ENCODE data around the gene PKP3.
"Not testable (repeated sequence)": the region's sequence is repeated elsewhere in the genome, so short reads cannot be mapped to it uniquely, and the experiment has no call there.

Gene PKP3

DNA sequence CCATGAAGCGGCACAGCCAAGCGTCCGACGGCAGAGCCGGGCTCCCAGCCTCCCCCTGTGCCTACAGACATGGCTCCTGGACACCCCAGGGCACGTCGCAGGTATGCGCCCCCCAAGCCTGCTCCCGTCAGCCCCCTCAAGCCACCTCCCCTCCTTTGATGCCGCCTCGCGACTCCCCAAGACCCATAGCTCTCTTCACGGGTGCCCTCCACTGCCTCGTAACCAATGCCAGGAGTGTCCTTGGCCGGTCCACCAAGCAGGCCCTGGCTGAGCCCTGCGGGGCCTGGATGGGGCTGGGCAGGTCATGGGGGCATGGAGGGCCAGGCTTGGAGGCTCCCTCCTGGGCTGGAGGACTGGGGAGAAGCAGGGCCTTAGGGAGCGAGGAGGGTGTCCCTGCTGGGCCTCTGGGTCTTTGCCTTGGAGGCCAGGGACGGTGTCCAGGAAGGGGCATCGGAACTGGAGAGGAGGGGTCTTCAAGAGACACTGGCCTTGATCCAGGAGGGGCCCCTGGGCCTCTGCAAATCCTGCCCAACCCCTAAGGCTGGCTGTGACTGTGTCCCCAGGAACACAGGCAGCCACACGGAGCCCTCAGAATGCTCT, 38.6 kb downstream of the PKP3 start:
- no peak for DNase-seq

DNA sequence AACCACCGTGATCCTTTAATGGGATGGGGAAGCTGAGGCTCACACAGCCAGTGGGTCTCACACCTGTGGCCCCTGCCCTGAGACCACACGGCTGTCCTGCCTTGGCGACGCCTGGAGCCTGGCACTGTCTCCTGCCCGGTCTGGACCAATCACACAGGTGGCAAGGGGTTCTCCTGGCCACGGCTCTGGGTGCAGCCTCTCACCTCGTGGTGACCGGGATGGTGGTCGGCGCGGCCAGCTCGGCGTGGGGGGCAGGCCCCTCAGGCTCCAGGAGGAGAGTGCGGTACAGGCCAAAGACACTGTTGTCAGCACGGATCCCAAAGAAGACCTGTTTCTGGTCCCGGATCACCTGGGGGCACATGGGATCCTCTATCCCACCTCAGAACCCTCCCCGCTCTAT, 39.1 kb downstream of the PKP3 start:
- no peak for DNase-seq

DNA sequence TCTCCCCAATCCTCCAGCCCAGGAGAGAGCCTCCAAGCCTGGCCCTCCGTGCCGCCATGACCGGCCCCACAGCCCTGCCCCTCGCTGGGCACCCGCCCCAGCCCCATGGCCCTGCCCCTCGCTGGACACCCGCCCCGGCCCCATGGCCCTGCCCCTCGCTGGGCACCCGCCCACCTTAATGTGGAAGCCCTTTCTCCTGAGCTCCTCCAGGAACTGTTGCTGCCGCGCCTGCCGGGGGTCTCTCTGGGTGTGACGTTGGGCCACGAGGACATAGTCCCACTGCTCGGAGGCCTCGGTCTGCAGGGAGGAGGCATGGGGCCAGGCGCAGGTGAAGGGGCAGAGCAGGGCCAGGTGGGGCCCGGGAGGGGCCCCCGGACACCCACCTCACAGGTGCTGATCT, 39.6 kb downstream of the PKP3 start:
- DNase-seq: no peak

DNA sequence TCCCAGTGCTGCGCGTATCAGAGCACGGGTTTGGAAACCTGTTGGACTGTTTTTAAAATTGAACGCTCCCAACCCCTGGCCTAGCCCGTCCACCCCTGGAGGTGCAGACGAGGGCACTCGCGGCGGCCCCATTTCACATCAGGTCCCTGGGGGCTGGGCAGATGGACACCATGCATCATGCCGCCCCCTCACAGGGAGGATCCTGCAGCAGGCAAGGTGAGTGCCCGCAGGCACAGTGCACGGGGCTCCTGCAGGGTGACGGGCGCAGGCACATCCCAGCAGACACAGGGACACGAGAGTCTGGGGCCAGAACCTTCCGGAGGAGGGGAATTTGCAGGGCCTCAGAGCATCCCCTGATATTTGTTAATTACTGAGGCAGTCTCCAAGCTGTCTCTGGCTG, 40.5 kb downstream of the PKP3 start:
- DNase-seq: no peak

DNA sequence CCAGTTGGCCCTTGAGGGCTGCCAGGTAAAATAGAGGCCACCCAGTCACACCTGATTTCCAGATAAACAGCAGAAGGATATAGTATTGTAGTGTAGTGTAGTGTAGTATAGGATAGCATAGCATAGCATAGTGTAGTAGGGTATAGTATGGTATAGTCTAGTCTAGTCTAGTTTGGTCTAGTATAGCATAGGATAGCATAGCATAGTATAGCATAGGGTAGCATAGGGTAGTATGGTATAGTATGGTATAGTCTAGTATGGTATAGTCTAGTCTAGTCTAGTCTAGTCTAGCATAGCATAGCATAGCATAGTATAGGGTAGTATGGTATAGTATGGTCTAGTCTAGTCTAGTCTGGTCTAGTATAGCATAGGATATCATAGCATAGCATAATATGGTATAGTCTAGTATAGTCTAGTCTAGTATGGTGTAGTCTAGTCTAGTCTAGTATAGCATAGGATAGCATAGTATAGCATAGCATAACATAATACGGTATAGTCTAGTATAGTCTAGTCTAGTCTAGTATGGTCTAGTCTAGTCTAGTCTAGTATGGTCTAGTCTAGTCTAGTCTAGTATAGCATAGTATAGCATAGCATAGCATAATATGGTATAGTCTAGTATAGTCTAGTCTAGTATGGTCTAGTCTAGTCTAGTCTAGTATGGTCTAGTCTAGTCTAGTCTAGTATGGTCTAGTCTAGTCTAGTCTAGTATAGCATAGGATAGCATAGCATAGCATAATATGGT, 41.2 kb downstream of the PKP3 start:
- not testable (repeated sequence) for DNase-seq

DNA sequence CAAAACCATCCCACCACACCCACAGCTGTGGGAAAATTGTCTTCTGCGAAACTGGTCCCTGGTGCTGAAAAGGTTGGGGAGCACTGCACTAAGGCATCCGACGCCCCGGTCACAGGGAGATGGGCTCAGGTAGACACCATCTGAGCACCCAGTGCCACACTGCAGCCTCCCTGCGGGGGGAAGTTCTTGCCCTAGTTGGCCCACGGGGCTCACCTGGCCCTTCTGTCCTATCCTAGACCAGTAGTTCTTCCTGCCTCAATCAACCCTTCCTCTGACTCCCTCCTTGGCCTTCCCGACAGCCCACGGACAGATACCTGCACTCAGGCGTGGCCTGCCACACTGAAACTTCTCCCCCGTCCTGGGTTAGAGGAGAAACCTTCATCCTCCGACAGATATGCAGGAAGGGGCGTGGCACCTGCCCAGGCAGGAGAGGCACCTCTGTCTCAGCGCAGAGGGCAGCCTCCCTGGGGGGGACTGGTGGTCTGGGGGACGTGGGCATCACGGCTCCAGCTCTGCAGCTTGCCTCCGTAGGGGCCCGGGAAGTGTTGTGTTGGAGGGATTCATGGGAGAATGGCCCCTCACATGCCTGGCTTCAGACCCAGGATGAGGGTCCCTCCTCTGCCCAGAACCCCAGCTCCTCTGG, 43.3 kb downstream of the PKP3 start:
- no peak for DNase-seq

DNA sequence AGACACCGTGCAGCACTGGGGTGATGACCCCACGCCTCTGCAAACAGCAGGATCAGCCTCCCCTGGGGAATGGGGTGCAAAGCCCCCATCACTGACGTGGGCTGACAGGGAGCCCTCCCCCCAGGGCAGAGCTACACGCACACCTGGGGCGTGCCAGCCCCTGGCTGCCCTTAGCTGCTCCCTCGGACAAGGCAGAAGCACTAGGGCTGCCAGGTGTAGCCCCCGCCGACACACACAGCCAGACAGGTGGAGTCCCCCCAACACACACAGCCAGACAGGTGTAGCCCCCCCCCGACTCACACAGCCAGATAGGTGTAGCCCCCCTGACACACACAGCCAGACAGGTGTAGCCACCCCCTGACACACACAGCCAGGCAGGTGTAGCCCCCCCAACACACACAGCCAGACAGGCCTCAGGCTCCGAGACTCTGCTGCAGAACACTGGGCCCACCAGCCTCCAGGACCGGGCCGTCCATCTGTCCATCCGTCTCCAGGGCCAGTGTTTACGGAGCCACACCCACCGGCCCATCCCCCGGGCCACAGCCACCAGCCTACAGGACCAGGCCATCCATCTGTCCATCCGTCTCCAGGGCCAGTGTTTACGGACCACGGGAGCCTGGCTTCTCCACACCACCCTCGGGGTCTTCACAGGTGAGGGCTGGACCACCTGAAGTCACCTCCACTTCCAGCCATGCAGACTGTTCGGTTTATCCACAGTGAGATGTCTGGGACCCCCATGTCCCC, 44.3 kb downstream of the PKP3 start:
- DNase-seq: no peak

DNA sequence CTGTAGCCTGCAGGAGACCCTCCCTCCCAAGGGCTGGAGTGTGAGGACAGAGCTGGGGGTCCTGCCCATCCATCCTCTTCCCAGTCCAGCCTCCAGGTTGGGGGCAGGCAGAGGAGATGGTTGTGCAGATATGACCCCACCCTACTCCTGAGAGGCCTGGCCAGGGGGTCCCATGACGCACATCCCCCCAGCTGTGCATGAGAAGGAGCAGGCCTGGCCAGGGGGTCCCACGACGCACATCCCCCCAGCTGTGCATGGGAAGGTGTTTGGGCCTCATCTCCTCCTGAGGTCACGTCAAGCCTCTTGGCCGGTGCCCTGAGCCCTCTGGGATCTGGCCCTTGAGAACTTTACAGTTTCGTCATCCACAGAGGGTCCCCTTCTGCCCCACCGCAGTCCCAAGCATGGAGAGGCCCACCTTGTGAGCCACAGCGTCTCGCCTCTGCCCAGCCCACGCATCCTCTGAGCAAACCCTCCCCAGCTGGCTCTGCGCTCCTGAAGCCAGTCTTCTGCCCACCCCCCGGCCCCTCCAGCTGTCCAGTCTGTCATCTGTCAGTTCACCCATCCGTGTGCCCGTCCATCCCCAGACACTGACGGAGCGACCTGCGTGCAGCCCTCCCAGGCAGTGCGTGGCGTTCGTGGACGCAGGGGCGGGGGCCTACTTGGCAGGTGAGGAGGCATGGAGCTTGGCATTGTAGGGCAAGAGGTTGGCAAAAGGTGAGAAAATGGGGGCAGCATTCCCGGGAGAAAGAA, 45.5 kb downstream of the PKP3 start:
- DNase-seq: no peak

DNA sequence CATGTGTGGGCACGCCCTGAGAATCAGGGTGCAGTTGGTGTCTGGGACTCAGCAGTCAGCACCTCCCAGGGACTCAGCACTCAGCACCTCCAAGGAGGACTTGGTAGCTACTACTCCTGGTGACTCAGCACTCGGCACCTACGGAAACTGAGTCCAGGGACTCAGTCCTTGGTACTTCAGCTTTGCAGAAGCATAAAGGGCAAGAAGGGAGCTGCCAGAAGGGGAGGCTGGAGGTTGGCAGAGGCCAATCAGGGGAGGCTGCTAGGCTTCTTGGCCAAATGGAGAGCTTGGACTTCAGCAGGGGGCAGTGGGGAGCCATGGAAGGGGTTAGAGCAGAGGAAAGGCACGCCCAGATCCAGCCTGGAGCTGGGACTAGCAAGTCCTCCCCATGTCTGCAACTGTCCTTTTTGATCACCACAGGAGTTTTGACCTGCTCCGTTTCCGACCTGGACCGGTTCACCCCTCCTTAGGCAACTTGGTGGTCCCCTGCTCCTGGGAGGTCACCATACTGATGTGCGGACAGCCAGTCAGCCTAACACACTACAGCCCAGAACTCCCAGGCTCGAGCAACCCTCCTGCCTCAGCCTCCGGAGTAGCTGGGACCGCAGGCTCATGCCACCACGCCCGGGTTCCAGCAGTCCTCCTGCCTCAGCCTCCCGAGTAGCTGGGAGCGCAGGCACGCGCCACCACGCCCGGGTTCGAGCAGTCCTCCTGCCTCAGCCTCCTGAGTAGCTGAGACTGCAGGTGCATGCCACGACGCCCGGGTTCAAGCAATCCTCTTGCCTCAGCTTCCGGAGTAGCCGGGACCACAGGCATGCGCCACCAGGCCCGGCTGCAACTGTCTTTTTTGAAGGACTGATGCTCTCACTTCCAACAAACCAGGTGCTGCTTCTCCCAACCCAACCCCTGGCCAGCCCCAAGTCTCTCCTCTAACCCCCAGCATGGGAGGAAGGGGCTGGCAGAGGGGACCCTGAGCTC, 46.3 kb downstream of the PKP3 start:
- no peak for DNase-seq

DNA sequence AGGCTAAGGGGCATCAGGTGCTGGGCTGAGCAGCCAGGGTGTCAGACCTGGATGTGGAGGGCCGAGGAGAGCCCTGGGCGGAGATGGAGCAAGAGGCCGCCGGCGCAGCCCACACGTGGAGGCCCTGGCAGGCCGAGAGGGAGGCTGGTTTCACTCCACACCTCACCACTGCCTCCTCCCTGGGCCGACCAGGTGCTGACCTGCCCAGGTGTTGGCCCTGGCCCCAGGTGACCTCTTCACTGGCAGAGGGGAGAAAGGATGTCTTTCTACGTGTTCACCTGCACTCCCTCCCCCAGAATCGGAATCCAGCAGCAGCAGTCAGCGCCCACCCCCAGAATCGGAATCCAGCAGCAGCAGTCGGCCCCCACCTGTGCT, 47.0 kb downstream of the PKP3 start:
- DNase-seq: no peak

DNA sequence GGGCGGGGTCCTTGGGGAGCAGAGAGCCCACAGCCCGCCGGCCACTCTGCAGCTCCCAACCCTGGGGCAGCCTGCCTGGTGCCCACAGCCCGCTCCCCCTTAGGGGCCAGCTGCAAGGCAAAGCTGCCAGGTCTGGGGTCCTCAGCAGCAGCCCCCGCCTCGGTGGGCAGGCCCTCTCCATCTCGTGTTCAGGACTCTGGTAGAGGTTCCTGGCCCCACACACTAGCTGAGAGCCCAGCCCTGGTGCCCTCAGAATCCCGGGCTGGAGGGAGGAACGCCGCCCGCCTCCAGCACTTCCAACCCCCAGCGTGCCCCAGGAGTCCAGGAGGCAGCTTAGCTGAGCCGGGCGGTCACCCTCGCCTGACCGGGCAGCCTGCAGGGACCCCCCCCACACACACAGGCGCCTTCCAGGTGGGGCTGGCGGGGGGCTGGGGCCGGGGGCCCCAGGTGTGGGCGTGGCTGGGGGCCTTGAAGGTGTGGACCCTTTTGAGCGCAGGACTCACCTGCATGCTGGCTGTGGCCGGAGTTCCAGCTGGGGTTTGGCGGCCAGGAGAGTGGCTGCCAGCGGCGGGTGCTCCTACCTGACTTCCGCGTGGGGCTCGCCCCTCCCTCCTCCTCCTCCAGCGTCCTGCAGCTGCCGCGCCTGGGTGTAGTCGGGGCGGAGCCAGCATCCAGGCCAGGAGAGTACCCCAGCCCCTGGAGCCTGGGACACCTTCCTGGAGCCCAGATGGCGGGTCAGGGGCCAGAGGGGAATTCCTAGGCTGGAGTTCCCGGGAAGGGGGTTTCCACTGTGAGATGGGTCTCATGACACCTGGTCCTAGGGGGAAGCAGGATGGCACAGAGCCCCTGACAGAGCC, 47.6 kb downstream of the PKP3 start, which contains the start of gene ANO9:
Gene ANO9, minus strand, starts transcription at position 594 of the 857 bp plus-strand sequence. Its CDS starts 85 bp downstream, at position 509.
- DNase-seq: no peak

DNA sequence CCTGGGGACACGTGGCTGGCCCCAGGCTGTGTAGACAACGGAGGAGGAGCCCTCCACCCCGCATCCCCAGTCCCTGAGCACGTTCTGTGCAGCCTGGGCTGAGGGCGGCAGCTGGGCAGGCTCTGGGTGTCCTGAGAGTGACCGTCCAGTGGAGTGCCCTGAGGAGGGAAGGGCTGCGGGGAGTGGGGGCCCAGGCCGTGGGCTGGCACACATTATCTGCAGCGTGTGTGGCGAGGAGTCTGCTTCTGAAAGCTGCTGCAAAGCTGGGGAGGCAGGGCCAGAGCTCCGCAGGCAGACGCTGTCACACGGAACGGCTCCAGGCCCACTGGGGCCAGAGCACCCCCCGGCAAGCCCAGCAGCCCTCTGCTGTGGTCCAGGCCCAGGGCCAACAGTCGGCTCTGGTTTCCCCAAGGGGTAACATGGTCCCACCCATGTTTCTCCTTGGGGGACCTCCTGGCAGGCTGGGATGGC, 48.6 kb downstream of the PKP3 start:
- no peak for DNase-seq

DNA sequence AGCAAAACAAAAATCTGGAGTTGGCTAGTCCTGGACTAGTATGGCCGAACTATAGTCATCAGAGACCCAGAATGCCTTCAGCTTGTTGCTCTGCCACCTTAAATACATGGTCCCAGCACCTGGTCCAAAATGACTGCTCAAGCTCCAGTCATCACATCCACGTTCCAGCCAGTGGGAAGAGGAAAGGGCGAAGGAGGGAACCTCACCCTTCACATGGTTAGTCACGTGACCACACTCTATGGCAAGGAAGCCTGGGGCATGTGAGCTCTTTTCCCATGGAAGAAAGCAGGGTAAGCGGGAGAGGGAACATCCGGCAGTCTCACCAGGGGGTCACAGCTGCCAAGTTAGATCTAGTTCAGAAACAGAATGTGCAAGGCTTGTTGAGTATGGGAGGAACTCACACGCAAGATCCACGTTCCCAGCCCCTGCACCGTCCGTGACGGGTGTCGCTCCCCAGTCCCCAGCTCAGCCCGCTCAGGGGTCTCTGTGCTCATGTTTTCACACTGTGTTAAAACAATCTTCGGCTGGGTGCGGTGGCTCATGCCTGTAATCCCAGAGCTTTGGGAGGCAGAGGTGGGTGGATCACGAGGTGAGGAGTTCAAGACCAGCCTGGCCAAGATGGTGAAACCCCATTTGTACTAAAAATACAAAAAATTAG, 49.7 kb downstream of the PKP3 start:
- no peak for DNase-seq

DNA sequence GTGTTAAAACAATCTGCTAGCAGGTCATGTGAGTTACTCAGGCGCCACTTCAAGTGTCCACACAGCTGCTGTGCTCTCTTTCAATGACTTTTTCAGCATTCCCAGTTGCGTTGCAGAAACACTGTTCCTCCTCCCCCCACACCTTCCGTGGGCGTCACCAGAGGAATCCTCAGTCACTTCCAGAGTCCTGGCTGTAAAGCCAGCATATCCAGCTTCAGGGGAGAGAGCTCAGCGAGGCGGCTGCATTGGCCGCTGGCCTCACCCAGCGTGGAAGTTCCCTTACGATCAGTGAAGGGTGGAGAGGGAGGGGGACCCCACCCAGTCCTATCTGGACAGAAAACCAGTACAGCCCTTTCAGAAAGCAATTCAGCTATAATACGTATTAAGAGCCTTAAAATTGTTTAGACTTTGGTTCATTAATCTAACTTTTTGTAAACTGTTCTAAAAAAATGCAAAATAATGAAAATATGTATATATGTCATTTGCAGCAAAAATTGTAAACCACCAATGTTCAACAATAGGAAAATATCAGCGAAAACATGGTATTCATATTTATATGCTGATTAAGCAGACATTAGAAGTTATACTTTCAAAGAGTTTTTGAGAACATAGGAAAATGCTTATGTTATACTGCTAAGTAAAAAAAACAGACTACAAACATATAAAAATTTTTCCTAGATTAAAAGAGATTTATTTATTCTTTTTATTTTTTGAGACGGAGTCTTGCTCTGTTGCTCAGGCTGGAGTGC, 50.6 kb downstream of the PKP3 start:
- DNase-seq: no peak

DNA sequence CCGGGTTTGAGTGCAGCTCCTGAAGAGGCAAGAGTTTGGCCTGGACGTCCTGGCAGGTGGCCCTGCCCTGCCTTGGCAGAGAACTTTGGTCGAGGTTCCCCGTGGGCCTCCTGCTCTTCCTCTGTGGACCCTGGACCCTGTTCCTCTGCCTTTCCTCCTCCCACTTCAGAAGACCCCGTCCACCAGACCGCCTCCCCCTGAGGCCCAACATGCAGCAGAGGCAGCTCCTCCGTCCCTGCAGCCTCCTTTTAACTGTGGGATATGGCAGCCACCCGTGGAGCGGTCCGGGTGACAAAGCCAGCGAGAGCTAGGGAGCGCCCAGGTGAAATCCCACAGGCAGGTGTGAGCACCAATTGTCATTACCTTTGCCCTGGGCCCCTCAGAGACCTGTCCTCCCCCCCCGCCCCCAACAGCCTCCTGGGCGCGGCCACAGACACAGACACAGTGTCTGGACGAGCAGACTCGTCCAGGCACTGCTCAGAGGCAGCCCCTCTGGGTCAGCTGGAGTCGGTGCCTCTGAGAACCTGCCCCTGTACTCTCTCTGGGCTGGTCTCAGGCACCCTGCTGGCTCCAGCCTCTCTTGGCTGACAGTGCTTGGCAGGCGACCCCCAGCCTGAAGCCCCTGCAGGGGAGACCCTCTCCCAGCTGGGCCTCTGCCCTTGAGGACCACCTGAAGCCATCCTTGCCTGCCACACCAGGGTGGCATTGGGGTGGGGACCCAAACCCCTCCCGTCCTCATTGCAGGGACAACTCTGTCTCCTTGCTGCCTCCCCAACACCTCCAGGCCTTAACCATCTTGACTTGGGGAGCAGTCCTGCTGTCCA, 52.0 kb downstream of the PKP3 start:
- no peak for DNase-seq

DNA sequence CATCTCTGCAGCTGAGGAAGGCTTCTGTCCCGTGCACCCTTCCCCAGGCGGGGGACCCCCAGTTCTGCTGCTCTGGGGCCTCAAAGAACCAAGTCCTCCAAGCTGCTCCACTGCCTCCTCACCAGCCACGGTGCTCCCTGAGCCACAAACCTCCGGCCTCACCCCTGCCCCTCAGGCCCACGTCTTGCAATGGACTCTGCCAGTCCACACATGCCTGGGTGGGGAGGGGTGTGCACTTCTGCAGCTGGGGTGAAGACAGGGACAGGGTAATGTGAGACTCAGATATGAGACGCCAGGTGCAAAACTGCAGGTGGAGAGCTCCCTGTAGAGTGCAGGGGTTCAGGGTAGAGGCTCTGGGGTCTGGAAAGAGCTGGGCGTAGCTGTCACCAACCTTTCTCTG, 52.9 kb downstream of the PKP3 start:
- DNase-seq: no peak

DNA sequence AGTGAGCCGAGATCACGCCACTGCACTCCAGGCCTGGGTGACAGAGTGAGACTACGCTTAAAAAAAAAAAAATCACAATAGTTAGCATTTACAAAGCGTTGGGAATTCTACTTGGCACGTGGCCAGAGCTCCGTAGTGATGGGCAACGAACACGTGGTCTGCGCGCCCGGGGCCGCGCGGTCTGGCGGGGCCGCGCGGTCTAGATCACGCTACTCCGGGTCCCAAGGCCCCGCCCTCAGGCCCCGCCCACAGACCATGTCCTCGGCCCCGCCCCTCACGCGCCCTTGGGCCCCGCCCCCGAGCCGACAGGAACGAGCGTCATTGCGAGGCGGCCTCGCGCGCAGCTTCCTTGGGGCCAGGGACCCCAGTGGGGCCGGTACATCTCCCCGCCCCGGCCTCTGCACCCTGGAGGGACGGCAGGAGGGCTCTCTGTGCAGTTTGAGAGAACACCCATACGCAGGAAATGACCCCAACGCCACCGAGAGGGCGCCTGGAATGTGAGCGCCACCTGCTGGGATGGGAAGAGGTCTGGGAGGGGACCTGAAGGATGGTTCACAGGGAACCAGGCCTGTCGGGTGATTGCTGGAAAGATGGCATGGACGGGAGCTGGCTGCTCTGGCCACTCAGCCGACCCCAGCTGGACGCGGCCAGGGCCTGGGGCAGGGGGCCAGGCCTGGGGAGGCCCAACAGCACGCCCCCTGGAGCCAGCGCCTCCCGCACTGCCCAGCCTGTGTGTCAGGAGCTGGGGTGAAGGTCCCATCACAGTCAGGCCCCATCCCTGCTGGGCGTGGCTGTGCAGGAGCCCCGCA, 54.1 kb downstream of the PKP3 start:
- peak; percentile 83 for DNase-seq
